Rectal smooth muscle tissue (tissue), 1 donor: ENCODE data around the gene RABEP2.
A peak's percentile ranks its signal among the peaks of the same experiment; 100 is the strongest.
"Not testable (repeated sequence)": the region's sequence is repeated elsewhere in the genome, so short reads cannot be mapped to it uniquely, and the experiment has no call there.

ENCODE experiments used
- H3K27ac ChIP-seq: one replicate; pipeline ENCODE4 v1.7.0; 2013; ENCODE audit warnings: low read depth, low read length, inconsistent platforms
- H3K27me3 ChIP-seq: one replicate; pipeline ENCODE4 v1.7.0; 2013; ENCODE audit warnings: low read length; ENCODE audit not compliant: control insufficient read depth, insufficient read depth
- H3K36me3 ChIP-seq: one replicate; pipeline ENCODE4 v1.7.0; 2013; ENCODE audit warnings: low read length; ENCODE audit not compliant: control insufficient read depth, insufficient read depth
- H3K4me1 ChIP-seq: one replicate; pipeline ENCODE4 v1.7.0; 2013; ENCODE audit warnings: low read length; ENCODE audit not compliant: control insufficient read depth, insufficient read depth
- H3K4me3 ChIP-seq: one replicate; pipeline ENCODE4 v1.7.0; 2013; ENCODE audit warnings: low read length
- H3K9ac ChIP-seq: one replicate; pipeline ENCODE4 v1.7.0; 2013; ENCODE audit warnings: low read length

Gene RABEP2

DNA sequence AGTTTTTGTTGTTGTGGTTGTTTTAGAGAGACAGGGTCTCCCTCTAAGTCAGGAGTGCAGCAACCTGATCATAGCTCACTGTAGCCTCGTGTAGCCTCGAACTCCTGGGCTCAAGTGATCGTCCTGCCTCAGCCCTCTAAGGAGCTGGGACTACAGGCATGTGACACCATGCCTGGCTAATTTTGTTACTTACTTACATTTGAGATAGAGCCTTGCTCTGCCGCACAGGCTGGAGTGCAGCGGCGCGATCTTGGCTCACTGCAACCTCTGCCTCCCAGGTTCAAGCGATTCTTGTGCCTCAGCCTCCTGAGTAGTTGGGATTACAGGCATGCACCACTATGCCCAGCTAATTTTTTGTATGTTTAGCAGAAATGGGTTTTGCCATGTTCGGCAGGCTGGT, 57.4 kb downstream of the RABEP2 start:
- H3K27me3 ChIP-seq, H3K4me3 ChIP-seq, H3K4me1 ChIP-seq, H3K27ac ChIP-seq, H3K9ac ChIP-seq: not testable (repeated sequence)
- peaks cover 39% of the 10 kb centered on the region for H3K36me3 ChIP-seq

GRCh38 chr16:28867241-28867640, 57.8 kb downstream of the RABEP2 start:
- H3K9ac ChIP-seq, result no peak overlapping the region
- no peak overlapping the region for H3K4me3 ChIP-seq
- H3K36me3 ChIP-seq, result peaks cover 39% of the 10 kb centered on the region
- no peak overlapping the region for H3K27ac ChIP-seq
- peaks cover 8% of the 10 kb centered on the region for H3K4me1 ChIP-seq
- no peaks in the 10 kb centered on the region for H3K27me3 ChIP-seq

GRCh38 chr16:28866454-28866804, 58.6 kb downstream of the RABEP2 start:
- no peak overlapping the region for H3K9ac ChIP-seq
- peaks cover 32% of the 10 kb centered on the region for H3K36me3 ChIP-seq
- H3K27ac ChIP-seq, result no peak overlapping the region
- peaks cover 8% of the 10 kb centered on the region for H3K4me1 ChIP-seq
- no peak overlapping the region for H3K4me3 ChIP-seq
- H3K27me3 ChIP-seq, result no peaks in the 10 kb centered on the region

- Histone ChIP-seq H3K27me3 (no peaks in the 10 kb centered on the region), H3K36me3 (peaks cover 28% of the 10 kb centered on the region), H3K9ac (no peak overlapping the region), H3K4me1 (peaks cover 8% of the 10 kb centered on the region), H3K27ac (no peak overlapping the region), H3K4me3 (no peak overlapping the region)
Measured at GRCh38 chr16:28865722-28866453, 59.1 kb downstream of the RABEP2 start.

- no peaks in the 10 kb centered on the region for H3K27me3 ChIP-seq
- peaks cover 23% of the 10 kb centered on the region for H3K36me3 ChIP-seq
- H3K4me3 ChIP-seq, result peak overlapping the region; percentile 98
- peaks cover 8% of the 10 kb centered on the region for H3K4me1 ChIP-seq
- H3K9ac ChIP-seq, result no peak overlapping the region
- no peak overlapping the region for H3K27ac ChIP-seq
Measured at GRCh38 chr16:28865001-28865688, 59.9 kb downstream of the RABEP2 start.

DNA sequence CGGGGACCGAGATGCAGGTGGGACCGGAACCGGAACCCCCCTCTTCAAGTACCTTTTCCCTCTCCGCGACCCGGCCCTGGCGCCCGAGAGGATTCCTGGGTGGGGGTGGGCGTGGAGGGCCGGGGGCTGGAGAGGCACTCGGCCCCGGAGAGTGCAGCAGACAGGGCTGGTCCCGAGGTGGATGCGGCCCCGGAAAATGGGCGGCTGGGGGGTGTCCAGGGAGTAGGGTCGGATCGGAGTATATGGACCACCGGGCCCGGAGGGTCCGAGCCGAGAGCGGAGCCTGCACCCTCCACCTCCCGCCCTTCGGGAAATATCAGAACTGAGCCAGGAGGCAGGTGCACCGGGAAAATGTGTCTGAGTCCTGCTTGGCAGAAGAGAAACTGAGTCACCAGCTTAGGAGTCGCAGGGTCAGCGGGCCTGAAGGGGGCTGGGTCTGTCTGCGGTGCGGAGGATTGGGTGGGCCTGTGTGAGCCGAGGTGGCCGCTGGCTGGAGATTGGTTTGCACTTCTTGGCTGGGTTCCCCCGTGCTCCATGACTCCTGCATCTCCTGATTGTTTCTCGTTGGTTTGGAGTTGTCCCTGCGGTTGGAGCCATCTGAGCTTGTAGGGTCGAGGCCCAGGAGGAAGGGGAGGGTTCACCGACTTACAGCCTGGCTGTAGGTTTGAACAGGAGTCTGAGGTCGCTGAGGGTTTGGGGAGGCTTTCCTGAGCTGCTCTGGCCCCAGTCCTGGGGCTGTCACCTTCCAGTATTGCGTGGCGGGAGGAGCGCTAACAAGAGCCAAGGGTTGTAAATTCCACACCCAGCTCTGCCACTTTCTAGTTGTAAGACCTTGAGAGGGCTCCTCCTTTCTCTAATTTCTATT, 60.9 kb downstream of the RABEP2 start:
- Histone ChIP-seq H3K36me3 (peaks cover 13% of the 10 kb centered on the region), H3K4me3 (peak overlapping the region; percentile 98), H3K27ac (peak overlapping the region; percentile 99), H3K9ac (peak overlapping the region; percentile 71), H3K4me1 (peaks cover 8% of the 10 kb centered on the region), H3K27me3 (no peaks in the 10 kb centered on the region)

DNA sequence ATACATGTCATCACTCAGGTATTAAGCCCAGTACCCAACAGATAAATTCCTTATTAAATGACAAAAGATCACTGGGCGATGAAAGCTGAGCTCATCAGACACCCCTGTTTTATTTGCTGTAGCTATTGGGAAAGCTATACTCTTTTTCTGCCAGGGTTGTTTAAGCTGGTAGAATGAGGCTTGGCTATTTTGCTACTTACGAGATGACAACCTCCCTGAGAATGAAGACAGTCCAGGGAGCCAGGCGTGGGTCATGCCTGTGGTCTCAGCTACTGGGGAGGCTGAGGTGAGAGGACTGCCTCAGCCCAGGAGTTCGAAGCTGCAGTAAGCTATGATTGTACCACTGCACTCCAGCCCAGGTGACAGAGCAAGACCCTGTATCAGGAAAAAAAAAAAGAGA, 65.7 kb downstream of the RABEP2 start:
- Histone ChIP-seq H3K27ac (no peak overlapping the region), H3K4me3 (no peak overlapping the region), H3K4me1 (peaks cover under 1% of the 10 kb centered on the region), H3K9ac (no peak overlapping the region), H3K36me3 (no peaks in the 10 kb centered on the region), H3K27me3 (no peaks in the 10 kb centered on the region)

DNA sequence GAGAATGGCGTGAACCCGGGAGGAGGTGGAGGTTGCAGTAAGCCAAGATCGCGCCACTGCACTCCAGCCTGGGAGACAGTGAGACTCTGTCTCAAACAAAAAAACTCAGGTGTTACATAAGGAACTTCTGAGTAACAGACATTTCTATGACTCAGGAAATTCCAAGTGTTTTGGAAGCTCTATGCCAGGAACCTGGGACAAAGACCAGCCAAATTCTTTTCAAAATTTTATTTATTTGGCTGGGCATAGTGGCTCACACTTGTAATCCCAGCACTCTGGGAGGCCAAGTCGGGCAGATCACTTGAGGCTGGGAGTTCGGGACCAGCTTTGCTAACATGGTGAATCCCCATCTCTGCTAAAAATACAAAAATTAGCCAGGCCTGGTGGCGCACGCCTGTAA, 66.6 kb downstream of the RABEP2 start:
- Histone ChIP-seq H3K4me1 (no peaks in the 10 kb centered on the region), H3K27ac (no peak overlapping the region), H3K27me3 (no peaks in the 10 kb centered on the region), H3K4me3 (no peak overlapping the region), H3K36me3 (no peaks in the 10 kb centered on the region), H3K9ac (no peak overlapping the region)
